Cortex of kidney (tissue), 1 donor: ENCODE results near the gene NAPB.

ENCODE experiments used
- DNase-seq: peaks from one replicate; lab custom pipeline; 2025; lab: John Stamatoyannopoulos, UW

Gene NAPB

GRCh38 chr20:23437126-23437899, 16.0 kb upstream of the NAPB start:
- DNase-seq = no peak

GRCh38 chr20:23436681-23437080, 15.4 kb upstream of the NAPB start:
- no peak for DNase-seq

- no peak for DNase-seq
These were observed 14.6 kb upstream of the NAPB start for GRCh38 chr20:23435626-23436539.

GRCh38 chr20:23434521-23435313, 13.4 kb upstream of the NAPB start:
- no peak for DNase-seq

GRCh38 chr20:23433628-23434027, 12.3 kb upstream of the NAPB start:
- DNase-seq = no peak

GRCh38 chr20:23425129-23425528, 3.8 kb upstream of the NAPB start:
- DNase-seq = no peak

GRCh38 chr20:23419995-23420901, 1.0 kb downstream of the NAPB start:
- no peak for DNase-seq

GRCh38 chr20:23419657-23419994, 1.7 kb downstream of the NAPB start:
- DNase-seq = no peak

GRCh38 chr20:23417861-23418260, 3.4 kb downstream of the NAPB start:
- DNase-seq = no peak

GRCh38 chr20:23415959-23416583, 5.2 kb downstream of the NAPB start:
- no peak for DNase-seq

GRCh38 chr20:23415555-23415954, 5.7 kb downstream of the NAPB start:
- no peak for DNase-seq

GRCh38 chr20:23414526-23415188, 6.6 kb downstream of the NAPB start:
- DNase-seq = no peak

GRCh38 chr20:23413862-23414422, 7.3 kb downstream of the NAPB start:
- no peak for DNase-seq

- no peak for DNase-seq
These were observed 9.3 kb downstream of the NAPB start for GRCh38 chr20:23412026-23412425.

GRCh38 chr20:23410916-23411695, 10.2 kb downstream of the NAPB start:
- DNase-seq = no peak

GRCh38 chr20:23409800-23410199, 11.5 kb downstream of the NAPB start:
- no peak for DNase-seq

GRCh38 chr20:23408957-23409356, 12.3 kb downstream of the NAPB start:
- DNase-seq = no peak

- DNase-seq = no peak
These were observed 13.4 kb downstream of the NAPB start for GRCh38 chr20:23407781-23408464.

GRCh38 chr20:23406880-23407279, 14.4 kb downstream of the NAPB start:
- DNase-seq = no peak
